Right atrium auricular region (tissue), 2 donors: ENCODE data around the gene ZNF469. TPM values are rescaled to one million over a fixed set of nuclear protein-coding genes. Genes with fewer than 3 reads are reported as not detected.

Experiments
- DNase-seq: peaks from one replicate; pipeline ENCODE4 v3.0.0-alpha.2; 2019; ENCODE audit warnings: low spot score
- H3K27ac ChIP-seq, 2 donors: fragments of 200-600 bp; sonication (generic); 1 replicate in 1 of 2; 2 replicates in 1 of 2; pipeline ENCODE4 v1.5.1; 2016 to 2019
- H3K27me3 ChIP-seq, 2 donors: fragments of 200-600 bp; sonication (generic); one replicate each; pipeline versions ENCODE4 v1.5.1 to v1.6.0; 2017 to 2019
- H3K36me3 ChIP-seq: fragments of 200-600 bp; sonication (generic); one replicate; pipeline ENCODE4 v1.5.1; 2016
- H3K4me1 ChIP-seq, 2 donors: fragments of 200-600 bp; sonication (generic); one replicate each; pipeline versions ENCODE4 v1.5.1 to v1.6.0; 2017 to 2019
- H3K4me3 ChIP-seq, 2 donors: fragments of 200-600 bp; sonication (generic); 1 replicate in 1 of 2; 2 replicates in 1 of 2; pipeline ENCODE4 v1.5.1; 2017 to 2019; ENCODE audit warnings: mild to moderate bottlenecking in 1 of 2, moderate library complexity in 1 of 2
- H3K9me3 ChIP-seq, 2 donors: fragments of 200-600 bp; sonication (generic); one replicate each; pipeline ENCODE4 v1.5.1; 2019
- total RNA-seq, 2 donors: library from RNA; depleted of rRNA; stranded (reverse); fragments of >200 nt; gene quantifications; one replicate each; pipeline ENCODE4 v1.1.0, GENCODE V29; 2016
- TF ChIP-seq, protein P1 (sequence below), 2 donors: fragments of 200-600 bp; sonication (generic); IDR thresholded peaks; one replicate each; pipeline ENCODE4 v1.5.1; 2019; ENCODE audit warnings: antibody characterized with exemption in 2 of 2

ZNF469 gene
- total RNA-seq, 2 donors from 2014 or later = 0.56 to 0.83 TPM

DNA sequence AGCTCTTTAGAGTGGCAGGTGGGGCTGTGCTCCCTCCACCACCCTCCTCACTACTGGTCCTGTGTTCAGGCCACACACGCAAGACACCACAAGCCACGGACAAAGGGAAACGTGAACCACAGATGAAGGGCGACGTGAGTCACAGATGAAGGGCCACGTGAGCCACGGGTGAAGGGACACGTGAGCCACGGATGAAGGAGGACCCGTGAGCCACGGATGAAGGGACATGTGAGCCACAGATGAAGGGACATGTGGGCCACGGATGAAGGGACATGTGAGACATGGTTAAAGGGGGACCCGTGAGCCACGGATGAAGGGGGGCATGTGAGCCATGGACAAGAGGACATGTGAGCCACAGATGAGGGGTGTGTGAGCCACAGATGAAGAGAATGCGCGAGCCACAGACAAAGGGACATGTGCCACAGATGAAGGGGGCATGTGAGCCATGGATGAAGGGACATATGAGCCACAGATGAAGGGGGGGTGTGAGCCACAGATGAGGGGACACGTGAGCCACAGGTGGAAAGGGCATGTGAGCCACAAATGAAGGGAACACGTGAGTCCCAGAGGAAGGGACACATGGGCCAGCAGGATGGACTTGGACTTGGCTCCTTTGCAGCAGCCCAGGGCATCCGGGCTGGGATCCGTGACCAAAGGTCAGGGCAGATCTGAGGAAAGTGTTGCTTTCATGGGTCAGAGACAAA lies 15.6 kb downstream of the ZNF469 start:
- Histone ChIP-seq H3K27me3 (no peaks in the 10 kb centered on the region), H3K36me3 (no peaks in the 10 kb centered on the region), H3K4me3 (no peak overlapping the region), H3K27ac (no peak overlapping the region), H3K9me3 (no peaks in the 10 kb centered on the region), H3K4me1 (no peaks in the 10 kb centered on the region)
- DNase-seq = no peak
- TF ChIP-seq, protein P1, sequence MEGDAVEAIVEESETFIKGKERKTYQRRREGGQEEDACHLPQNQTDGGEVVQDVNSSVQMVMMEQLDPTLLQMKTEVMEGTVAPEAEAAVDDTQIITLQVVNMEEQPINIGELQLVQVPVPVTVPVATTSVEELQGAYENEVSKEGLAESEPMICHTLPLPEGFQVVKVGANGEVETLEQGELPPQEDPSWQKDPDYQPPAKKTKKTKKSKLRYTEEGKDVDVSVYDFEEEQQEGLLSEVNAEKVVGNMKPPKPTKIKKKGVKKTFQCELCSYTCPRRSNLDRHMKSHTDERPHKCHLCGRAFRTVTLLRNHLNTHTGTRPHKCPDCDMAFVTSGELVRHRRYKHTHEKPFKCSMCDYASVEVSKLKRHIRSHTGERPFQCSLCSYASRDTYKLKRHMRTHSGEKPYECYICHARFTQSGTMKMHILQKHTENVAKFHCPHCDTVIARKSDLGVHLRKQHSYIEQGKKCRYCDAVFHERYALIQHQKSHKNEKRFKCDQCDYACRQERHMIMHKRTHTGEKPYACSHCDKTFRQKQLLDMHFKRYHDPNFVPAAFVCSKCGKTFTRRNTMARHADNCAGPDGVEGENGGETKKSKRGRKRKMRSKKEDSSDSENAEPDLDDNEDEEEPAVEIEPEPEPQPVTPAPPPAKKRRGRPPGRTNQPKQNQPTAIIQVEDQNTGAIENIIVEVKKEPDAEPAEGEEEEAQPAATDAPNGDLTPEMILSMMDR (IDR thresholded peaks at IDR 0.05) = no peak

DNA sequence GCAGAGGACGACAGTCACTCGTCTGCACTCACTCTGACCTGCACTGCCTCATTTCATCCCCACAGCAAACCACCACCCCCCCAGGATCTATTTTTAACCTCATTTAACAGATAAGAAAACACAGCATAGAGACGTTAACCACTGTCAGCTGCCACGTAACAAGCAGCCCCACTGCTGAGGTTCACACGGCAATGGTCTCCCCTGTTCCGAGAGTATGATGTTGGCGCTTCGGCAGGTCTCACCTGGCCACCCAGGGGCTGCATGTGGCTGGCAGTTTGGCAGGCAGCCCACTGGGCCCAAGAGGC lies 16.1 kb downstream of the ZNF469 start:
- Histone ChIP-seq H3K9me3 (no peaks in the 10 kb centered on the region), H3K27me3 (no peaks in the 10 kb centered on the region), H3K4me3 (no peak overlapping the region), H3K36me3 (no peaks in the 10 kb centered on the region), H3K4me1 (no peaks in the 10 kb centered on the region), H3K27ac (no peak overlapping the region)
- no peak for DNase-seq
- TF ChIP-seq, protein P1 (IDR thresholded peaks at IDR 0.05) = no peak

DNA sequence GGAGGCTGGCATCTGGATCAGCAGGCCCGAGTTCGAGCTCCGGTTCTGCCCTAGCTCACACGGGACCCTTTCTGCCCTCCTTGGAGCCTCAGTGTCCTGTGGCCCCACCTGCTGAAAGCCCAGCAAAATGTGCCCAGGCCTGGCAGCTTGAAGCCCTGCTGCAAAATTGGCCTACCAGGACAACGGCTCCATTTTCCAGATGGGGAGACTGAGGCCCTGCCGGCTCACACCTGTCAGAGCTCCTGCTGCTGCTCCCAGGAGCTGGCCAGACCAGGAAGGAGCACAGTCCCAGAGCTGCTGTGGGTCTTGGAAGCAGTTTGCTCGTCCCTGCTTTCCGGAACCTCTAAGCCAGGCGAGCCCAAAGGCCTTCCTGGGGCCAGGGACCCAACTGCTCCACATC lies 17.4 kb downstream of the ZNF469 start:
- no peaks in the 10 kb centered on the region for H3K9me3 ChIP-seq
- DNase-seq = no peak
- no peaks in the 10 kb centered on the region for H3K36me3 ChIP-seq
- TF ChIP-seq, protein P1 (IDR thresholded peaks at IDR 0.05) = no peak
- no peak overlapping the region for H3K4me3 ChIP-seq
- no peaks in the 10 kb centered on the region for H3K27me3 ChIP-seq
- H3K27ac ChIP-seq = no peak overlapping the region
- H3K4me1 ChIP-seq = no peaks in the 10 kb centered on the region

DNA sequence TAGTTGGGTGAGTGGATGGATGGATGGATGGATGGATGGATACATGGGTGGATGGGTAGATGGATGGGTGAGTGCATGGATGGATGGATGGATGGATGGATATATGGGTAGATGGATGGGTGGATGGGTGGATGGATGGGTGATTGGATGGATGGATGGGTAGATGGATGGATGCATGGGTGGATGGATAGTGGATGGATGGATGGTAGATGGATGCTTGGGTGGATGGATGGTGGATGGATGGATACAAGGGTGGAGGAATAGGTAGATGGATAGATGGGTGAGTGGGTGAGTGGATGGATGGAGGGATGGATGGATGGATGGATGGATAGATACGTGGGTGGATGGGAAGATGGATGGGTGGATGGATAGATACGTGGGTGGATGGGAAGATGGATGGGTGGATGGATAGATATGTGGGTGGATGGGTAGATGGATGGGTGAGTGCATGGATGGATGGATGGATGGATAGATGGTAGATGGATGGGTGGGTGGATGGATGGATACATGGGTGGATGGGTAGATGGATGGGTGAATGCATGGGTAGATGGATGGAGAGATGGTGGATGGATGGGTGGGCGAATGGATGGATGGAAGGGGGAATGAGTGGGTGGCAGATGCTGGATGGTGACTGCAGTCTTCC lies 19.0 kb downstream of the ZNF469 start:
- Histone ChIP-seq H3K27ac (no peak overlapping the region), H3K4me1 (peaks cover 0 to 3% of the 10 kb centered on the region in 2 donors), H3K4me3 (no peak overlapping the region), H3K9me3 (no peaks in the 10 kb centered on the region), H3K27me3 (no peaks in the 10 kb centered on the region), H3K36me3 (no peaks in the 10 kb centered on the region)
- TF ChIP-seq, protein P1 (IDR thresholded peaks at IDR 0.05) = no peak
- DNase-seq = no peak

DNA sequence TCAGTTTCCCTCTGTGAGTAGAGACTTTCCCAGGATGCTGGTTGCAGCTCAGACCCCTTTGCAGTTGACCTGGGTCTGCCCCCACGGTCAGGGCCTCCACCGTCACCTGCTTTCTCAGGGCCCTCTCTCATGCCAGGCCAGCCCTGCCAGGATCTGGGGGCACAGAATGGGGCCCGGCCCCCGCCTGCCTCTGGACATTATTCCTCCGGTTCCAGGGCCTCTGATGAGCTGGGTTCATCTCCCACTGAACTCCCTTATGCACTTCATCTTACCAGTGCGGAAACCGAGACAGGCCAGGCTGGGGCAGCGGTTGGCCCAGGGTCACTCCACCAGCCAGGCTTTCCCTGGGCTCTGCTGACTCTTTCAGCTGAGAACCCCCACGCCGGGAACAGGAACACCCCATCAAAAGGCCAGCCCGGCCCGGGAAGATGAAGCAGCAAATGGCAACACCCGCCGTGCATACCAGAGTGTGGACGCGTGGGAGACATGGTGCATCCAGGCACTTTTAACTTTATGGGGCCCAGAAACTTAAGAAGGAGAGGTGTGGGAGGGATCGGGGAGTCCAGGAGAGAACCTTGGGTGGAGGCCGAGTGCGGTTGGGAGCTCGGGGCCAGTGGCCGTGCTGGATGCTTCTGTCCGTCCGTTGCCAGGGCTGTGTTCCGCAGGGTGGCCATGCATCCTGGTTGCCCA lies 19.9 kb downstream of the ZNF469 start:
- no peak overlapping the region for H3K4me3 ChIP-seq
- TF ChIP-seq, protein P1 (IDR thresholded peaks at IDR 0.05) = no peak
- peaks cover 0 to 3% of the 10 kb centered on the region in 2 donors for H3K4me1 ChIP-seq
- H3K27ac ChIP-seq = no peak overlapping the region
- no peaks in the 10 kb centered on the region for H3K9me3 ChIP-seq
- H3K36me3 ChIP-seq = no peaks in the 10 kb centered on the region
- no peaks in the 10 kb centered on the region for H3K27me3 ChIP-seq
- no peak for DNase-seq
